Adrenal gland (tissue), 12 donors: ENCODE measurements around the gene TLR10. TPM values are rescaled to one million over a fixed set of nuclear protein-coding genes. Genes with fewer than 3 reads are reported as not detected.

Experiments
- DNase-seq, 7 donors: peaks; one replicate each; pipeline ENCODE4 v3.0.0-alpha.2; 2019 to 2020
- H3K27ac ChIP-seq, 5 donors: fragments of 200-600 bp; sonication (generic) in 4 of 5; 1 replicate in 3 of 5; 2 replicates in 2 of 5; pipeline versions ENCODE4 v1.5.1 to v1.8.0; 2016 to 2020; ENCODE audit warnings: mild to moderate bottlenecking in 1 of 5
- H3K27me3 ChIP-seq: fragments of 200-600 bp; 2 replicates; pipeline ENCODE4 v1.8.0; 2021
- H3K36me3 ChIP-seq, 2 donors: fragments of 200-600 bp; replicated peaks in 1 of 2; 1 replicate in 1 of 2; 2 replicates in 1 of 2; pipeline versions ENCODE4 v1.5.1 to v1.8.0; 2018 to 2022
- H3K4me1 ChIP-seq, 2 donors: fragments of 200-600 bp; replicated peaks in 1 of 2; 1 replicate in 1 of 2; 2 replicates in 1 of 2; pipeline versions ENCODE4 v1.5.1 to v1.8.0; 2018 to 2021
- H3K4me3 ChIP-seq, 4 donors: fragments of 200-600 bp; sonication (generic) in 3 of 4; one replicate each; pipeline ENCODE4 v1.5.1; 2016 to 2018
- H3K9me3 ChIP-seq, 3 donors: fragments of 200-600 bp; sonication (generic) in 1 of 3; replicated peaks in 1 of 3; 1 replicate in 2 of 3; 2 replicates in 1 of 3; pipeline versions ENCODE4 v1.5.1 to v1.8.0; 2016 to 2021
- POLR2A ChIP-seq, 2 donors: fragments of 450-650 bp; IDR thresholded peaks; one replicate each; pipeline ENCODE4 v1.6.1; 2017; ENCODE audit warnings: antibody characterized with exemption in 2 of 2, mild to moderate bottlenecking in 2 of 2, moderate library complexity in 1 of 2
- WGBS, 4 donors: extraction: QIAGEN DNeasy Blood & Tissue Kit in 2 of 4; methylation state at CpG; one replicate each; pipeline versions ENCODE4 v1.1.5 to v1.1.7; 2013 to 2017; 5-methylcytosine and 5-hydroxymethylcytosine counted together
- intact Hi-C, 2 donors: fragments of 100-400 bp; cut with DNase I; formaldehyde crosslinking; loops; one replicate each; pipeline versions ENCODE4 v1.14.1 to v1.15.0; 2022 to 2023
- polyA plus RNA-seq, 3 donors: library from polyadenylated mRNA; stranded (reverse); fragments of 200-250 nt in 2 of 3; fragments of 350-450 nt in 1 of 3; fragmentation: Illumina TruSeq in 1 of 3; extraction: RNeasy Lipid Tissue Mini Kit (QIAGEN cat#74804) in 1 of 3; gene quantifications; one replicate each; pipeline ENCODE4 v1.2.3, GENCODE V29; 2013 to 2014
- small RNA-seq, 2 donors: library from RNA; depleted of rRNA; stranded (forward); fragments of <200 nt; gene quantifications; one replicate each; pipeline ENCODE3, GENCODE V24; 2016
- total RNA-seq, 9 donors: library from RNA; depleted of rRNA in 4 of 9; stranded (reverse); fragments of >200 nt in 4 of 9; fragments of 120-200 nt in 1 of 9; fragmentation: NEBNext Ultra II Directional in 1 of 9; extraction: Animal tissue kit (Norgen Biotek cat#: 25700) in 1 of 9; gene quantifications; one replicate each; pipeline versions ENCODE4 v1.1.0 to v1.2.4, GENCODE V29; 2013 to 2023
- TF ChIP-seq, protein P1 (sequence below), 6 experiments: fragments of 450-650 bp in 4 of 6; fragments of 200-600 bp in 2 of 6; sonication (generic) in 1 of 6; IDR thresholded peaks; 1 replicate in 5 of 6; 2 replicates in 1 of 6; pipeline versions ENCODE4 v1.5.1 to v1.8.0; 2016 to 2021; ENCODE audit warnings: antibody characterized with exemption in 6 of 6, mild to moderate bottlenecking in 2 of 6, moderate library complexity in 1 of 6
- donor health status: healthy with polysubstance abuse.
- donor health status: Bipolar disorder and iron deficiency.
- donor health status: DM: yes; HTN: yes; CAD: no.
- donor health status: DM: no; HTN: no; CAD: no.
- donor health status: DM: no; HTN: no; CAD: no.
- donor health status: DM: yes; HTN: yes; CAD: no.

Gene TLR10
- total and polyA plus RNA-seq, 12 donors: 0.11 to 0.60 (median 0.19) TPM; not detected in 3

DNA sequence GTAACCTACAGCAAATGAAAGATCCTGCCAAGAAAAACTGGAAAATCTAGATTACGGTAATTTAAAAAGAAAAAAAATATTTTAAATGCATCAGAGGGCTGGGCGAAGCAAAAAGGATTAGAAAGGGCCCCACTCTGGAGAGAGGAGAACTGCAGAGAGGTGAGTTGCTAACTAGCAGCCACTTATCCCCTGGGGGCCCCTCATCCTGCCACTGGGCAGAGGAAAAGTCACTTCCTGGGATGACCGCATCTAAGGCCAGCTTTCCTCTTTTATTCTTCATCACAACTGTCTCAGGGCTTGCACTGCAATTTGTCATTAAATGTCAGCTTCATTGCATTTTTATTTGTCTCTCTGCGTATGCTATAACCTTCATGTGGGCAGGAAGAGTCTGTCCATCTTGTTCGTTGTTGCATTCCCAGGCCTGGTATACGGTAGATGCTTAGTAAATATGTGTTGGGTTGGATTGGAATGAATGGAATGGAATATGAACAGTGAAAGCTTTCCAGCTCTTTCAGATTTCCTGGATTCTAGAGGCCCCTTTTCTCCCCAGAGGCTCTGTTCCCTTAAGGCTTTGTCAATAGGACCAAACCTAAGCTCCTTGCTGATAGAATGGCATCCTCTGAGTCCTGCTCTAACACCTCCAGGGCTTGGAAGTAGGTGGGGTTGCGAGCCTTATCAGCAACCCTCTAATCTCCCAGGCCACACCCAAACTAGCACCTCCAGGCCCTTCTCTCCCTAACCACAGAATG lies 58.9 kb downstream of the TLR10 start:
- intact Hi-C loops: no loop called here
- 87 to 91% (median 89%) methylated on average over 7 of the region's 7 CpGs for WGBS, 4 donors
- H3K4me3 ChIP-seq: no peak overlapping the region
- H3K36me3 ChIP-seq: no peaks in the 10 kb centered on the region
- TF ChIP-seq POLR2A (IDR thresholded peaks at IDR 0.05): no peak
- TF ChIP-seq, protein P1, sequence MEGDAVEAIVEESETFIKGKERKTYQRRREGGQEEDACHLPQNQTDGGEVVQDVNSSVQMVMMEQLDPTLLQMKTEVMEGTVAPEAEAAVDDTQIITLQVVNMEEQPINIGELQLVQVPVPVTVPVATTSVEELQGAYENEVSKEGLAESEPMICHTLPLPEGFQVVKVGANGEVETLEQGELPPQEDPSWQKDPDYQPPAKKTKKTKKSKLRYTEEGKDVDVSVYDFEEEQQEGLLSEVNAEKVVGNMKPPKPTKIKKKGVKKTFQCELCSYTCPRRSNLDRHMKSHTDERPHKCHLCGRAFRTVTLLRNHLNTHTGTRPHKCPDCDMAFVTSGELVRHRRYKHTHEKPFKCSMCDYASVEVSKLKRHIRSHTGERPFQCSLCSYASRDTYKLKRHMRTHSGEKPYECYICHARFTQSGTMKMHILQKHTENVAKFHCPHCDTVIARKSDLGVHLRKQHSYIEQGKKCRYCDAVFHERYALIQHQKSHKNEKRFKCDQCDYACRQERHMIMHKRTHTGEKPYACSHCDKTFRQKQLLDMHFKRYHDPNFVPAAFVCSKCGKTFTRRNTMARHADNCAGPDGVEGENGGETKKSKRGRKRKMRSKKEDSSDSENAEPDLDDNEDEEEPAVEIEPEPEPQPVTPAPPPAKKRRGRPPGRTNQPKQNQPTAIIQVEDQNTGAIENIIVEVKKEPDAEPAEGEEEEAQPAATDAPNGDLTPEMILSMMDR (IDR thresholded peaks at IDR 0.05): no peak
- H3K27ac ChIP-seq: no peak overlapping the region
- H3K27me3 ChIP-seq: no peaks in the 10 kb centered on the region
- no peaks in the 10 kb centered on the region for H3K9me3 ChIP-seq
- H3K4me1 ChIP-seq: no peaks in the 10 kb centered on the region
- no peak for DNase-seq

DNA sequence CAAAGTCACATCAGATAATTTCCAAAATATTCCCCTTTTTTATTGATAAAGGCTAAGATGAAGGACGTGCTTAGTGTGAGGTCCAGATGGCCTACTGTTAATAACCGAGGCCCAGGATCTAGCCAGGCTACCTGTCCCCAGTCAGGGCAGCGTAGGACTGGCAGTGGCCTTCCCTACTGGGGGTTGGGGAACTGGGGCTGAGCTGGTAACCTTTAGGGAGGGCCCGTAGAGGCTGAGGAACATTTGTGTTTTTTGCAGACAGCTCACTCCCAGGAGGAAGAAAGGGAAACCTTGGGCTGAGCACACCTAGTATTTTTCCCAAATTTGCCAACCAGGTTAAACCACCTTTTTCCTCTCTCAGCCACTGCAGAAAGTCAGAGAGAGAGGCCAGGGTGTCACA lies 59.7 kb downstream of the TLR10 start:
- no peaks in the 10 kb centered on the region for H3K27me3 ChIP-seq
- H3K9me3 ChIP-seq: no peaks in the 10 kb centered on the region
- no peak overlapping the region for H3K27ac ChIP-seq
- H3K36me3 ChIP-seq: no peaks in the 10 kb centered on the region
- DNase-seq: no peak
- H3K4me1 ChIP-seq: no peaks in the 10 kb centered on the region
- 79 to 96% (median 91%) methylated on average over 4 of the region's 4 CpGs for WGBS, 4 donors
- intact Hi-C loops: no loop called here
- no peak for TF ChIP-seq POLR2A (IDR thresholded peaks at IDR 0.05)
- TF ChIP-seq, protein P1 (IDR thresholded peaks at IDR 0.05): no peak
- H3K4me3 ChIP-seq: no peak overlapping the region

Small RNA genes lying within 50 kb of the gene (small RNA-seq; reads per million reads assigned to genes)
- gene RNA5SP158: 0 reads per million in 2 donors

Other genes with a start within 250 kb of the TLR10 start
- gene KLF3, start 118.8 kb downstream of the TLR10 start, total RNA-seq: 10 to 100 TPM; 24.4 to 45.7 (median 43.4) TPM
- 10 to 100 TPM; 10.1 to 23.5 (median 10.2) TPM for gene KLF3, start 118.8 kb downstream of the TLR10 start, polyA plus RNA-seq
- gene TLR1, start 21.8 kb upstream of the TLR10 start, total RNA-seq: 10 to 100 TPM in 8 of 9 donors, 1 to 10 TPM in 1; 5.3 to 60.0 (median 16.1) TPM
- gene TLR1, start 21.8 kb upstream of the TLR10 start, polyA plus RNA-seq: 1 to 10 TPM; 2.5 to 5.9 (median 2.8) TPM
- gene TLR6, start 73.8 kb upstream of the TLR10 start, total RNA-seq: 10 to 100 TPM in 1 of 9 donors, 1 to 10 TPM in 8; 2.8 to 14.4 (median 6.4) TPM
- 1 to 10 TPM in 2 of 3 donors, under 1 TPM in 1; 0.80 to 2.6 (median 1.0) TPM for gene TLR6, start 73.8 kb upstream of the TLR10 start, polyA plus RNA-seq
- gene FAM114A1, start 84.8 kb upstream of the TLR10 start, total RNA-seq: 100 to 1,000 TPM; 115 to 335 (median 191) TPM
- 100 to 1,000 TPM in 1 of 3 donors, 10 to 100 TPM in 2; 29.3 to 212 (median 29.4) TPM for gene FAM114A1, start 84.8 kb upstream of the TLR10 start, polyA plus RNA-seq
- 1 to 10 TPM in 2 of 9 donors, under 1 TPM in 5, not detected in 2; 0.29 to 2.2 (median 0.84) TPM for gene TMEM156, start 249.4 kb upstream of the TLR10 start, total RNA-seq
- gene TMEM156, start 249.4 kb upstream of the TLR10 start, polyA plus RNA-seq: 1 to 10 TPM in 2 of 3 donors, under 1 TPM in 1; 0.84 to 4.1 (median 1.0) TPM